Esophagus (tissue), 2 donors: ENCODE measurements around the gene PCSK4. TPM values are rescaled to one million over a fixed set of nuclear protein-coding genes. Genes with fewer than 3 reads are reported as not detected.
"Not testable (repeated sequence)": the region's sequence is repeated elsewhere in the genome, so short reads cannot be mapped to it uniquely, and the experiment has no call there.

ENCODE experiments used
- H3K27ac ChIP-seq, 2 donors: one replicate each; pipeline ENCODE4 v1.5.1; 2013; ENCODE audit warnings: low read depth in 2 of 2, mild to moderate bottlenecking in 2 of 2, inconsistent platforms in 1 of 2, low read length in 1 of 2, moderate library complexity in 1 of 2
- H3K27me3 ChIP-seq, 2 donors: one replicate each; pipeline ENCODE4 v1.6.1; 2013; ENCODE audit warnings: low read length in 2 of 2, control low read depth in 1 of 2, mild to moderate bottlenecking in 1 of 2; ENCODE audit not compliant: insufficient read depth in 2 of 2, control insufficient read depth in 1 of 2
- H3K36me3 ChIP-seq, 2 donors: one replicate each; pipeline ENCODE4 v1.6.1; 2013; ENCODE audit warnings: low read length in 1 of 2; ENCODE audit not compliant: control insufficient read depth in 2 of 2, insufficient read depth in 2 of 2
- H3K4me1 ChIP-seq, 2 donors: one replicate each; pipeline ENCODE4 v1.6.1; 2013; ENCODE audit warnings: low read length in 1 of 2; ENCODE audit not compliant: control insufficient read depth in 2 of 2, insufficient read depth in 2 of 2
- H3K4me3 ChIP-seq, 2 donors: one replicate each; pipeline ENCODE4 v1.5.1; 2013; ENCODE audit warnings: low read length in 2 of 2, mild to moderate bottlenecking in 2 of 2, low read depth in 1 of 2, moderate library complexity in 1 of 2
- H3K9me3 ChIP-seq, 2 donors: one replicate each; pipeline ENCODE4 v1.6.1; 2013; ENCODE audit warnings: mild to moderate bottlenecking in 2 of 2, low read depth in 1 of 2, low read length in 1 of 2, moderate library complexity in 1 of 2; ENCODE audit not compliant: control insufficient read depth in 2 of 2, insufficient read depth in 1 of 2
- WGBS, 2 donors: extraction: QIAGEN DNeasy Blood & Tissue Kit; methylation state at CpG; one replicate each; pipeline ENCODE4 v1.1.7; 2013; 5-methylcytosine and 5-hydroxymethylcytosine counted together
- polyA plus RNA-seq, 2 donors: library from polyadenylated mRNA; stranded (reverse); fragments of 200-250 nt; gene quantifications; one replicate each; pipeline ENCODE4 v1.2.3, GENCODE V29; 2013
- donor health status: healthy with polysubstance abuse.
- donor health status: Bipolar disorder and iron deficiency.

Gene PCSK4
- 1 to 10 TPM; 1.9 to 4.0 TPM for polyA plus RNA-seq

DNA sequence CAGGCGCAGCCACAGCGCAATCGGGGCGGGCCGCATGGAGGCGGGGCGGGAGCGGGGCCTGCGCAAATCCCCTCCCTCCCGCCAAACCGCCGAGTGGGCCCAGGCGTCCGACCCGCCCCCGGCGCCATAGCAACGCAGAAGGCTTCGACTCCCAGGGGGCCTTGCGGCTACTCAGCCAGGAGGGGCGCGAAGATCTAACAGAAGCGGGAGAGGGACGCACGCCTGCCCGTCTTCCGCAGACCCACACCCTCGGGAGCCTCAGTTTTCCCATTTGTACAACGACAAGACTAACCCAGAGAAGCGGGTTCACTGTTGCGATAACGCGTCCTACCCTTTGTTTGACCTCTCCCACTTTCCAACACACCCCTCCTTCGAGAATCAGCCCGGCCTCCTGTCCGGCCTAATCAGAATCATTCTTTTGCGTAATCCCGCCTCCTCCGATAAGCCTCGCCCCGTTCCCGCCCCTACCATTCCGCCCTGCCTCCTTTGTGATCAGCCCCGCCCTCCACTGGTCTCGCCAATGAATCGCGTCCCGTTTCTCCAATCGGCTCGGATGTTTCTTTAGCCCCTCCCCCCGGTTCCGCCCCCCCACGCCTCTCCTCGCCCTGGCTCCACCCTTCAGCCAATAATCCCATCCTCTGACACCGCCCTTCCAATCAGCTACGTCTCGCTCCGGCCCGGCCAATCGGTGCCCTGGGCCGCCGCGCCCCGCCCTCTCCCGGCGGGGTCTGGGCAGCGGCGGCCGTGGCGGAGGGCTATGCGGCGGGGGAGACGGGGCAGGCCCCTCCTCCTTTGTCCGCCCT lies at the start of gene PCSK4:
PCSK4 (minus strand) TSS at position 40 of the 803 bp plus-strand sequence; CDS start at position 36, 4 bp downstream.
- H3K4me3 ChIP-seq = peak within 1 kb of the TSS; percentile 49 to 71
- H3K4me1 ChIP-seq = peaks cover 0 to 5% of the 10 kb centered on the region in 2 donors
- no peaks in the 10 kb centered on the region for H3K9me3 ChIP-seq
- no peaks in the 10 kb centered on the region for H3K27me3 ChIP-seq
- H3K36me3 ChIP-seq = no peaks in the 10 kb centered on the region
- 1% methylated on average over 70 to 74 of the region's 74 CpGs for WGBS, 2 donors
- peak within 1 kb of the TSS; percentile 83 to 87 for H3K27ac ChIP-seq

DNA sequence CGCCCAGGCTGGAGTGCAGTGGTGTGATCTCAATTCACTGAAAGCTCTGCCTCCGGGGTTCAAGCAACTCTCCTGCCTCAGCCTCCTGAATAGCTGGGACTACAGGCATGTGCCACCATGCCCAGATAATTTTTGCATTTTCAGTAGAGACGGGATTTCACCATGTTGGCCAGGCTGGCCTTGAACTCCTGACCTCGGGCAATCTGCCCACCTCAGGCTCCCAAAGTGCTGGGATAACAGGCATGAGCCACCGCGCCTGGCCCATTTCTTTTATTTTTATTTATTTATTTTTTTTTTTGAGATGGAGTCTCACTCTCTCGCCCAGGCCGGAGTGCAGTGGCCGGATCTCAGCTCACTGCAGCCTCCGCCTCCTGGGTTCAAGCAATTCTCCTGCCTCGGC lies 49.6 kb upstream of the PCSK4 start:
- not testable (repeated sequence) for H3K4me3 ChIP-seq, H3K27ac ChIP-seq, H3K9me3 ChIP-seq, H3K27me3 ChIP-seq, H3K4me1 ChIP-seq, H3K36me3 ChIP-seq
- WGBS, 2 donors = 82 to 83% methylated on average over 11 of the region's 11 CpGs

DNA sequence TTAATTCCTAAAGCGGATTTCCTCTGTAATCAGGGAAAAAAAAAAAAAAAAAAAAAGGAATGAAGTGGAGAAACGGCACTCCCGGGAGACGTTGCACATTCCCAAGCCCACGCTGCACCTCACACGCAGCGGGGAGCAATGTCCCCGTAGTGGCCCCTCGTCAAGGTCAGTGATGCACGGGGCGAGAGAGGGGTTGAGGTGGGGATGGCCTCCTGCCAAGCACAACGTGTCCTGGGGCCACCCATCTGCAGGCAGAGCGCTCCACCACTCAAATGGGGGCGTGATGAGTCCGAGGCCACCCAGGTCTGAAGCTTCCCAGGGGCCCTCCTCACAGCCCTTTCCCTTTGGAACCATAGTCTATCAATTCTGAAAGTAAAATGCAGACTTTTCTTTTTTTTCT lies 48.8 kb upstream of the PCSK4 start:
- Histone ChIP-seq H3K9me3 (peaks cover 0 to 2% of the 10 kb centered on the region in 2 donors), H3K27ac (no peak overlapping the region), H3K4me3 (no peak overlapping the region), H3K27me3 (no peaks in the 10 kb centered on the region), H3K36me3 (no peaks in the 10 kb centered on the region), H3K4me1 (peaks cover 0 to 2% of the 10 kb centered on the region in 2 donors)
- 18 to 32% methylated on average over 15 of the region's 15 CpGs for WGBS, 2 donors

DNA sequence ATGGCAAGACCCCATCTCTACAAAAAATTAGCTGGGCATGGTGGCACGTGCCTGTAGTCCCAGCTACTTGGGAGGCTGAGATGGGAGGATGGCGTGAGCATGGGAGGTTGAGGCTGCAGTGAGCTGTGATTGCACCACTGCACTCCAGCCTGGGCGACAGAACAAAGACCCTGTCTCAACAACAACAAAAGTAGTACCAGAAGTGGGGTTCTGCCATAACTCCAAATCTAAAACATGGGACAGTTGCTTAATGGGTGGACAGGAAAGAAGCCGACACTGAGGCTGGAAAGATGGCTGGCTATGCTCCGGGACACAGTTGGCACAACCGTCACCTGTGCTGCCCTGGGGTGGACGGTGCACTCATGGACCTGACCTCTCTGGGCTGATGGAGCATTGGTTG lies 45.5 kb upstream of the PCSK4 start:
- H3K9me3 ChIP-seq = not testable (repeated sequence)

DNA sequence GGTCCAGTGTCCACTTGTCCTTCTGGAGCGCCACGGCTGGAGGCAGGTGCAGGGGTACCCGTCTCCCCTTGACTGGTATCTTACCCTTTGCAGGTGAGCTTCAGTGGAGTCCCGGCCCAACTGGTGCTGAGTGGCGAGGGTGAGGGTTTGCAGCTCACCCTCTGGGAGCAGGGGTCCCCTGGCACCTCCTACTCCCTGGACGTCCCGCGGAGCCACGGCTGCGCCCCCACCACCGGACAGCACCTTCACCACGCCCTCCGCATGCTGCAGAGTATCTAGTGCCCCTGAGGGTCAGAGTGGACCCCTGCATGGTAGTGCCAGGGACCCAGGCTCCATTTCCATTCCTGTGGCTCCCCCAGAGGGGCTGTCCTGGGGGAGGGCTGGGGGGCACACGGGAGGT lies 44.8 kb upstream of the PCSK4 start:
- Histone ChIP-seq H3K4me1 (peaks cover 0 to 2% of the 10 kb centered on the region in 2 donors), H3K36me3 (no peaks in the 10 kb centered on the region), H3K4me3 (no peak overlapping the region), H3K27ac (no peak overlapping the region), H3K9me3 (no peaks in the 10 kb centered on the region), H3K27me3 (no peaks in the 10 kb centered on the region)
- 85 to 91% methylated on average over 14 of the region's 14 CpGs for WGBS, 2 donors

More for the DNA sequence above, 45.5 kb upstream of the PCSK4 start:
- H3K27ac ChIP-seq, H3K36me3 ChIP-seq, H3K27me3 ChIP-seq, H3K4me1 ChIP-seq, H3K4me3 ChIP-seq: not testable (repeated sequence)
- 90 to 95% methylated on average over 7 of the region's 7 CpGs for WGBS, 2 donors

DNA sequence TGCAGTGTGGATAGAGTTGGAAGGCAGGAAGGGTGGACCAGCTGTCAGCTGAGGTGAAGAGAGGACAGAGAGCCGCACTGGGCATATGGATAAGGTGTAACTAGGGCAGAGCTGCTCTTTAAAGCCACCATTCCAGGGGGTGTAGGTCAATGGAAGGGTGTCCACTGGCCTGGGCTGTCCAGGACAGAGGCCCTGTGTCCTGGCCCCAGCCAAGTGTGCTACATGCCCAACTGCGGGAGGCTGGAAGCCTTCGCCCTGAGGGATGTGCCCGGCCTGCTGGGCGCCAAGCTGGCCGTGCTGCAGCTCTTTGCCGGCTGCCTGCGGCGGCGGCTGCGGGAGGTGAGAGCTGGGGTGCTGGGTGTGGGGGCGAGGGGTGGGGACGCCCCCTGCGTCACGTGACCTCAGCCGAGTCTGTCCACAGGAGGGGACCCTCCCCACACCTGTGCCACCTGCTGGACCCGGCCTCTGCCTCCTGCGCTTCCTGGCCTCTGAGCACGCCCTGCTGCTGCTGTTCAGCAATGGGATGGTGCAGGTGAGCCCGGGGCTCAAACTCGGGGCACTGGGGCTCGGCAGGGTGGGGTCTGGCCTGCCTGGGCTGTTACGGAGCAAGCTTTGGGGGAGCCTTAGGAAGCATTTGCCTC lies 43.5 kb upstream of the PCSK4 start:
- Histone ChIP-seq H3K36me3 (no peaks in the 10 kb centered on the region), H3K27ac (no peak overlapping the region), H3K9me3 (no peaks in the 10 kb centered on the region), H3K4me1 (no peaks in the 10 kb centered on the region), H3K27me3 (no peaks in the 10 kb centered on the region), H3K4me3 (no peak overlapping the region)
- WGBS, 2 donors = 71 to 79% methylated on average over 15 to 23 of the region's 23 CpGs

DNA sequence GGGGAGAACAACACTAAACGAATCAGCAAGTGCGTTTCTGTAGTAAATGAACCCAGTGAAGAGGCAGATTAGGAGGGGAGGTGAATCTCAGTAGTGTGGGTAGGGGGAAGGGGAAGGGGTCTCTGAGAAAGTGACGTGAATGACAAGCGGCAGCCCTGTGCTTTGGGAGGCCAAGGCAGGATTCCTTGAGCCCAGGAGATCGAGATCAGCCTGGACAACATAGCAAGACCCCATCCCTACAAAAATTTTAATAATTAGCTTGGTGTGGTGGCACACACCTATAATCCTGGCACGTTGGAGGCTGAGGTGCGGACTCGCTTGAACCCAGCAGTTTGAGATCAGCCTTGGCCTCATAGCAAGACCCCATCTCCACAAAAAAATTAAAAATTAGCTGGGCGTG lies 41.9 kb upstream of the PCSK4 start:
- no peak overlapping the region for H3K27ac ChIP-seq
- H3K27me3 ChIP-seq = no peaks in the 10 kb centered on the region
- H3K36me3 ChIP-seq = no peaks in the 10 kb centered on the region
- peaks cover under 1 to 3% of the 10 kb centered on the region in 2 donors for H3K9me3 ChIP-seq
- 88 to 91% methylated on average over 9 of the region's 9 CpGs for WGBS, 2 donors
- H3K4me1 ChIP-seq = no peaks in the 10 kb centered on the region
- H3K4me3 ChIP-seq = no peak overlapping the region

DNA sequence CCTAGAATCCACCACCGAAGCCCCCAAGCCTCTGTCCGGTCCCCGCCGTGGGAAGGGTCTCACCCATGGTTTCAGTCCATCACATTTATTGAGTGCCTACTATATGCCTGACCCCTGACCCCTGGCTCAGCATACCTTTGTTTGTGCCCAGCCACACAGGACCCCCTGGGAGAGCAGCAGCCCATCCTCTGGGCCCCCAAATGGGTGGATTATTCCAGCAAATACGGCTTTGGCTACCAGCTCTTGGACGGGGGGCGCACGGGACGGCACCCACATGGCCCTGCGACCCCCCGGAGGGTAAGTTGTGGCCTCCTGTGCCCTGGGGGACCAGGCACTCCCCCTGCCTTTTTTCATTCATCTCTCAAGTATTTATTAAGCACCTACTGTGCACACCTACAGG lies 41.4 kb upstream of the PCSK4 start:
- H3K36me3 ChIP-seq = no peaks in the 10 kb centered on the region
- no peaks in the 10 kb centered on the region for H3K4me1 ChIP-seq
- H3K27me3 ChIP-seq = no peaks in the 10 kb centered on the region
- 82 to 89% methylated on average over 10 to 11 of the region's 11 CpGs for WGBS, 2 donors
- H3K4me3 ChIP-seq = no peak overlapping the region
- peaks cover 3% of the 10 kb centered on the region in 2 donors for H3K9me3 ChIP-seq
- no peak overlapping the region for H3K27ac ChIP-seq

DNA sequence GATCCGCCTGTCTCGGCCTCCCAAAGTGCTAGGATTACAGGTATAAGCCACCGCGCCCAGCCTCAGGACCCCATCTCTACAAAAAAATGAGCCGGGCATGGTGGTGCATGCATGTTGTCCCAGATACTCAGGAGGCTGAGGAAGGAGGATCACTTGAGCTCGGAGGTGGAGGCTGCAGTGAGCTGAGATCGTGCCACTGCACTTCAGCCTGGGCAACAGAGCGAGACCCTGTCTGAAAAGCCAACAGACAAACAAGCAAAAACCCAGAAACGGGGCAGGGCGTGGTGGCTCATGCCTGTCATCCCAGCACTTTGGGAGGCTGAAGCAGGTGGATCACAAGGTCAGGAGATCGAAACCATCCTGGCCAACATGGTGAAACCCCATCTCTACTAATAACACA lies 40.7 kb upstream of the PCSK4 start:
- H3K27ac ChIP-seq, H3K27me3 ChIP-seq, H3K4me1 ChIP-seq, H3K9me3 ChIP-seq, H3K36me3 ChIP-seq, H3K4me3 ChIP-seq: not testable (repeated sequence)
- WGBS, 2 donors = 92% methylated on average over 11 of the region's 11 CpGs

DNA sequence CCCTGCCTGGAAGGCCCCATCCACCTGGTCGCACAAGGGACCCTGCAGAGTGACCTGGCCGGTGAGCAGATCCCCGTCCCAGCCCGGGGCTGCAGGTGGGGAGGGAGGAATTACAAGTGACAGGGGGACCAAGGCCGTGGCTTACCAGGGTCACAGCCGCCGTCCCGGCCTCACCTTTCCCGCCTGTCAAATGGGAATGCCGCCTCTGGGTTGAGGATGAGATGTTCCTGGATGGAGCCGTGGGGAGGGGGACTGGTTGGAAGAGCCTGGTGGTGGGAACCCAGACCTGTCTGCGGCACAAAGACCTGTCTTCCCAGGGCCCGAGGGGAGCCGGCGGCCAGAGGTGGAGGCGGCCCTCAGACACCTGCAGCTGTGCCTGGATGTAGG lies 39.3 kb upstream of the PCSK4 start:
- peaks cover 0 to 3% of the 10 kb centered on the region in 2 donors for H3K27me3 ChIP-seq
- WGBS, 2 donors = 84 to 87% methylated on average over 16 of the region's 16 CpGs

More for the DNA sequence above, 39.3 kb upstream of the PCSK4 start:
- Histone ChIP-seq H3K4me1 (peaks cover 0 to 1% of the 10 kb centered on the region in 2 donors), H3K36me3 (no peaks in the 10 kb centered on the region), H3K9me3 (peaks cover 3% of the 10 kb centered on the region in 2 donors), H3K4me3 (no peak overlapping the region), H3K27ac (no peak overlapping the region)
